SH-SY5Y (cell line): ENCODE data around the gene CECR2.

ENCODE experiments used
- GATA2 ChIP-seq: IDR thresholded peaks from 2 replicates; pipeline ENCODE4 v1.6.1; 2011; ENCODE audit warnings: mild to moderate bottlenecking, low read depth, low read length
- GATA3 ChIP-seq: IDR thresholded peaks from 2 replicates; pipeline ENCODE4 v1.6.1; 2011; ENCODE audit warnings: low read depth, mild to moderate bottlenecking, low read length, moderate library complexity

DNA sequence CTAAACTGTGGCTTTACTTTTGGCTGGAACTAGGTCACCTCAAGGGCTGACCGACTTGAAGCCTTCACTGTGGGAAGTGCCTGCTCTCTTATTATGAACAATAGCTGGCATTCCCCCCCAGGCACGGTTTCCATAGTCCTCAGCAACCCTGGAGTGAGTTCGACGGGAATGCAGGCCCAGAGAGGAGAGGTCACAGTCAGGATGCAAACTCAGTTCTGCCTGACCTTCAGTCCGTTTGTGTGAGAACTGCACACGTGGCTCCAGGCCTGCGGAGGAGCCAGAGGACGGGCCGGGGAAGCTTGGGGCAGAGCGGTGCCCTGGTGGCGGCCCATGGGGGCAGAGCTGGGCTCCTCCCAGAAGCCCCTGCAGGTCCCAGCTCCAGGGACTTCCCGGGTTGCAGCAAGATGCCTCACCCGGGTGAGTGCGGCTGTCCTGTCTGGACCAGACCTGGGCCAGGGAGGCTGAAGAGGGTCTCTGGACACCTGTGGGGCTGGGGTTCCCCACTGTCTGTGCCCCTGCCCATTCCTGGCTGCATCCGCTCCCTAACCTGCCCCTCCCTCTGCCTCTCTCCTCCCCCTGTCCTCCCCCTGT, 211.3 kb downstream of the CECR2 start:
- TF ChIP-seq GATA2, result no peak
- TF ChIP-seq GATA3, result no peak
